ENCODE data around the gene YBEY.

Gene YBEY

DNA sequence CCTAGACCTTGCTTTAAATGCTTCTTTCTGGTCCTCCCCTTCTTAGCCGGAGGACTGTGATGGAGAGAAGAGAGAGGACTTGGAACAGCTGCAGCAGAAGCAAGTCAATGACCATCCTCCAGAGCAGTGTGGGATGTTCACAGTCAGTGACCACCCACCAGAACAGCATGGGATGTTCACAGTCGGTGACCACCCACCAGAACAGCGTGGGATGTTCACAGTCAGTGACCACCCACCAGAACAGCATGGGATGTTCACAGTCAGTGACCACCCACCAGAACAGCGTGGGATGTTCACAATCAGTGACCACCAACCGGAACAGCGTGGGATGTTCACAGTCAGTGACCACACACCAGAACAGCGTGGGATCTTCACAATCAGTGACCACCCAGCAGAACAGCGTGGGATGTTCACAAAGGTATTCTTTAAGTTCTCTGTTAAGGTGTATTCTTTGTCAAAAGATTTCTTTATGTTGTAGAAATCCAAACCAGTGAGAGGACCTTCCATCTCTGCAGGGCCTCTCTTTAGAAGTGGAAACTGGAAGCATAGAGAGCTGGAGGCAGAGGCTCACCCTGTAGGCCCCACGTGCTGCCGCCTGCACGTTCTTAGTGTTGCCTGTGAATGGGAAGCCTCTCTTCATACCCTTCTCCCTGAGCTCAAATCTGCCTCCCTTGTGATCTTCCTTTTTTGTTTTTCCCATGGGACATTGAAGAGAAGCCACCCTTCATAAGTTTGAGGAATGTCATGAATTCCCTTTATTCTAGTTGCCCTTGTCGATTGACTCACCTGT, 48.4 kb downstream of the YBEY start:
- DNase-seq: no peak

DNA sequence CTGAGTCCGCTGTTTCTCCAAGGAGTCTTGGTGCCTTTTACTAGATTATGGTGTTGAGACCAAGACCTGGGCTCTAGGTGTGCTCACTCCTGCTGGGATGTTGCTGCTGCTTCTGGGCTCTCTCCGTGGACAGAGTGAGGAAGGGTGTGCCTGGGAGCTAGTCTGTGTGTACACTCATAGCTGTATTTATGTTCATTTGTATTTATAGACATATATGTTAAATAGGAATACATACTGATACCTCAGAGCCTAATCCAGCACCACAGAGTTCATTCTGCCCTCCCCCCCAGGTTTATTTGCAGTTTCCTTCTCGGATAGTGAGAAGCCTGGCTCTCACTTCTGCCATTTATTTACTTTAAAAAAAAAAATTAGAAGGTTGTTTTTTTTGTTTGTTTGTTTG, 50.5 kb downstream of the YBEY start:
- no peak for DNase-seq

DNA sequence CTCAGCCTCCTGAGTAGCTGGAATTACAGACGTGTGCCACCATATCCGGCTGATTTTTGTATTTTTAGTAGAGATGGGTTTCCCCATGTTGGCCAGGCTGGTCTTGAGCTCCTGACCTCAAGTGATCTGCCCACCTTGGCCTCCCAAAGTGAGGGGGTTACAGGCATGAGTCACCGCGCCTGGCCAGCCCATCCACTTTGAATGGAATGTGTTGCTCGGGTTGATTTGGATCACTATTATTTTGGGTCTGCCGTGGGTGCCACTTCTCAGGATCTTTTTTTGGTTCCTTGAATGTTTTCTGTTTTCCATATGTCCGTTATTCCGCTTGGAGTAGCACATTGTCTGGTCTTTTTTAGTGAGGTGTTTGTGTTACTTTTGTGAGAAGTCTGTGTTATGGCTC, 54.9 kb downstream of the YBEY start:
- DNase-seq: no peak

DNA sequence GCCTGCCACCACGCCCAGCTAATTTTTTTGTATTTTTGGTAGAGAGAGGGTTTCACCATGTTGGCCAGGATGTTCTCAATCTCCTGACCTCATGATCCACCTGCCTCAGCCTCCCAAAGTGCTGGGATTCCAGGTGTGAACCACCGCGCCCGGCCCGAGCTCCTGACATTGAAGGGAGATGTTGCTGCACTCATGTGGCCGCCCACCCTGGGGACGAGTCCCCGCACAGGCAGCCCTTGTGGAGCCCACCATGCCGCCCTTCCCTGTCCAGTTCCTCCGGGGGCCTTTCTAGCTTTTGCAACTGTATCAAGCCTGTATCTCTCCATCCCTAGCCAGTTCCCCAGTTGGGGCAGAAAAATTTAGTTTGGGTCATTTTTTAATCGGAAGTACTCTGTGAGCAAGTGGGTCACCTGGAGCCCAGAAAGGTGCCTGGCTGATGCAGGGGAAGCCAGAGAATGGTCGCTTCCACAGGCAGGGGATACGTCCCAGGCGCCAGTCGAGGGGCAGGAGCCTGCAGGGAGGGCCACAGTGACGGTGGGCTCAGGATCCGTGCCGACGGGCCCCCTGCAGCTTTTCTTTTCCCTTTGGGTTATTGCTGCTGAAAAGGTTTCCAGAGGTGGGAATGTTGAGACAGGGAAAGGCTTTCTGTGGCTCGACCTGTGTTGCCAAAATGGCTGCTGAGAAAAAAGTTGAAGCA, 58.2 kb downstream of the YBEY start:
- DNase-seq: no peak

DNA sequence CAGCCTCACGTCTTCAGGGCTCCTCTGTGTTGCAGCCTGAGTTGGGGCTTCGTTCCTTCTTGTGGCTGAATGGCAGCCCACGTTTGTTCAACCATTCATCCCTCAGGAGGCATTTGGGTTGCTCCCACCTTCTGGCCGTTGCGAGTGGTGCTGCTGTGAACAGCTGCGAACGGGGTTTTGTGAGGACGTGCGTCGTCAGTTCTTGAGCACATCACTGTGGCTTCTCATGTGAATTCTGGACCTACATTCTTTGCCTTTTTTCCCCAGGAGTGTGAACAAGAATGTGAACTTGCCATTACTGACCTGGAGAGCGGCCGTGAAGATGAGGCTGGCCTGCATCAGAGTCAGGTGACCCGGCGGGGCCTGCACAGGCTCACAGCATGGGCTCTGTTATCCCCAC, 59.7 kb downstream of the YBEY start:
- no peak for DNase-seq

DNA sequence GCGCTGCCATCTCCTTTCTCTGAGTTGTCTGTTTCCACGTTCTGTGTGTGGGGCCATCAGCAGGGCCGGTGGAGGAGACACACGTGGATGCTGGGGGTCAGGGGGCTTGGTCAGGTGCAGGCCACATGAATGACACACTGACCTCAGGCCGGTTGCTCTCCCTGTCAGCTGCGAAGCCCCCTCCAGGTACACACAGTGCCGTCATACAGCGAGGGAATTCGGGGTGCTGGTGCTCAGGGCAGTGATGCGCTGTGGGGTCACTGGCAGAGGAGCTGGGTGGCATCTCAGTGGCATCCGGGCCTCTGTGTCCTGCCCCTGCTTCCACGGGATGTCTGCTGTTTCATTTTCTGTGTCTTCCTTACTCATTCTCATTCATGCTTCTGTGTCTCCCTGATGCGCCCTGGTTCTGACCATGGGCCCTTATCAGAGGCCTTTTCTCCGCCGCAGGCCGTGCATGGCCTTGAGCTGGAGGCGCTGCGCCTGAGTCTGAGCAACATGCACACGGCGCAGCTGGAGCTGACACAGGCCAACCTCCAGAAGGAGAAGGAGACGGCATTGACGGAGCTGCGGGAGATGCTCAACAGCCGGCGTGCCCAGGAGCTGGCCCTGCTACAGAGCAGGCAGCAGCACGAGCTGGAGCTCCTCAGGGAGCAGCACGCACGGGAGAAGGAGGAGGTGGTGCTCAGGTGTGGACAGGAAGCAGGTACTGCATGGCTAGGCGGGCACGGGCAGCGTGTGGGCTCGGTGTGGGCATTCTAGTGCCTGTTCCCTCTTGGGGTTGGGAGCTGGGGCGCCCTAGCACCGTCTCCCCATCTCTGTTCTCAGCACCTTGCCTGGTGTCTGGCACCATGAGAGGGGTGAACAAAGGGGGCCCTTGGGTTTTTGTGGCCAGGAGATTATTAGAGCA, 60.4 kb downstream of the YBEY start:
- no peak for DNase-seq

DNA sequence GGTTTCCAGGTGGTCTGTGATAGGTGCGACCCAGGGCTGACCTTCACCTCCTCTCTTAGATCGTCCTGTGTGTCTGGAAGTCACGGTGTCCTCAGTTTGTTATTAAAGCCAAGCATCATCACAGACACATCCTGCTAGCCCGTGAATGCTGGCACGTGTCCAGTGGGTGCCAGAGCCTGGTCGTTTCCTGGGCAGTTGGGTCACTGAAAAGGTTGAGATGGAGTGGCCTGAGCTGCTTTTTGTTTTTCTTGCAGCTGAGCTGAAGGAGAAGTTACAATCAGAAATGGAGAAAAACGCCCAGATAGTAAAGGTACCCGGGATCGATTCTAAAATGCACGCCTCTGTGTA, 61.0 kb downstream of the YBEY start:
- DNase-seq: no peak
